Fibroblast of pulmonary artery (primary cell): ENCODE measurements around the gene TMEM225.

Source experiments
- DNase-seq: peaks from one replicate; pipeline ENCODE4 v3.0.0-alpha.2; 2010; ENCODE audit warnings: low read depth
- H3K4me3 ChIP-seq: replicated peaks from 2 replicates; pipeline ENCODE4 v1.5.1; 2011; ENCODE audit warnings: low read depth, mild to moderate bottlenecking, control low read depth, low read length, moderate library complexity
- TF ChIP-seq, protein P1 (sequence below): IDR thresholded peaks from 2 replicates; pipeline ENCODE4 v1.5.1; 2011; ENCODE audit warnings: mild to moderate bottlenecking, control low read depth, low read length, inconsistent platforms; ENCODE audit errors: missing control alignments

The TMEM225 gene, protein sequence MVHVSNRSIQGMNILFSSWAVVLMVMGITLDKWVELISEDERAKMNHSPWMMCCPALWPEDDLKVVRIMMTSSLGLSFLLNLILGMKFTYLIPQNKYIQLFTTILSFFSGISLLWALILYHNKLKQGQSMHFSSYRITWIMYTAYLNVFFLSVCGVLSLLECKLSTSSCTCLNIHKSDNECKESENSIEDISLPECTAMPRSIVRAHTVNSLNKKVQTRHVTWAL

DNA sequence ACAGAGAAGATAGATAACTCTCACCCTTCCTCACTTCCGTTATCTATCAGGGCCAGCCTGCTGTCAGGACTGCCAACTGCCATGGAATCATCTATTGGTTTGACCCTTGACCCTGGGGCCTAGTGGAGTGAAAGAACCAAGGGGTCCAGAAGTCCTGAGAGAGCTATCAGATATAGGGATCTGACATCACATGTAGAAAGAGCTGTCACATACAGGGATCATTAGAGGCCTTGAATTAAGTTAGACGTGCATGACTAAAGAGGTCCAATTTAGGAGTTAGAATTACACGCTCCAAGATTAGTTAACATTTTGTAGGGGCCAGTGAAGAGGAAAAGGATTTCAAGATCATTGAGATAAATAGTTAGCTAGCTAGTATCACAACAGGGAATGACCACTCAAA lies at the start of gene TMEM225:
Gene TMEM225, minus strand, starts transcription at position 101 of the 400 bp plus-strand sequence. CDS start 245 bp downstream, outside the sequence.
- no peak for DNase-seq
- TF ChIP-seq, protein P1, sequence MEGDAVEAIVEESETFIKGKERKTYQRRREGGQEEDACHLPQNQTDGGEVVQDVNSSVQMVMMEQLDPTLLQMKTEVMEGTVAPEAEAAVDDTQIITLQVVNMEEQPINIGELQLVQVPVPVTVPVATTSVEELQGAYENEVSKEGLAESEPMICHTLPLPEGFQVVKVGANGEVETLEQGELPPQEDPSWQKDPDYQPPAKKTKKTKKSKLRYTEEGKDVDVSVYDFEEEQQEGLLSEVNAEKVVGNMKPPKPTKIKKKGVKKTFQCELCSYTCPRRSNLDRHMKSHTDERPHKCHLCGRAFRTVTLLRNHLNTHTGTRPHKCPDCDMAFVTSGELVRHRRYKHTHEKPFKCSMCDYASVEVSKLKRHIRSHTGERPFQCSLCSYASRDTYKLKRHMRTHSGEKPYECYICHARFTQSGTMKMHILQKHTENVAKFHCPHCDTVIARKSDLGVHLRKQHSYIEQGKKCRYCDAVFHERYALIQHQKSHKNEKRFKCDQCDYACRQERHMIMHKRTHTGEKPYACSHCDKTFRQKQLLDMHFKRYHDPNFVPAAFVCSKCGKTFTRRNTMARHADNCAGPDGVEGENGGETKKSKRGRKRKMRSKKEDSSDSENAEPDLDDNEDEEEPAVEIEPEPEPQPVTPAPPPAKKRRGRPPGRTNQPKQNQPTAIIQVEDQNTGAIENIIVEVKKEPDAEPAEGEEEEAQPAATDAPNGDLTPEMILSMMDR = no peak
- no peak within 1 kb of the TSS for H3K4me3 ChIP-seq

GRCh38 chr11:123924027-123924426 lies 38.6 kb upstream of the TMEM225 start:
- no peak overlapping the region for H3K4me3 ChIP-seq
- TF ChIP-seq, protein P1 = no peak
- no peak for DNase-seq

- no peak for DNase-seq
- no peak overlapping the region for H3K4me3 ChIP-seq
- TF ChIP-seq, protein P1 = no peak
Observed at GRCh38 chr11:123920943-123921342, 35.5 kb upstream of the TMEM225 start.

GRCh38 chr11:123905826-123906225 lies 20.4 kb upstream of the TMEM225 start:
- TF ChIP-seq, protein P1 = no peak
- H3K4me3 ChIP-seq = no peak overlapping the region
- no peak for DNase-seq

DNA sequence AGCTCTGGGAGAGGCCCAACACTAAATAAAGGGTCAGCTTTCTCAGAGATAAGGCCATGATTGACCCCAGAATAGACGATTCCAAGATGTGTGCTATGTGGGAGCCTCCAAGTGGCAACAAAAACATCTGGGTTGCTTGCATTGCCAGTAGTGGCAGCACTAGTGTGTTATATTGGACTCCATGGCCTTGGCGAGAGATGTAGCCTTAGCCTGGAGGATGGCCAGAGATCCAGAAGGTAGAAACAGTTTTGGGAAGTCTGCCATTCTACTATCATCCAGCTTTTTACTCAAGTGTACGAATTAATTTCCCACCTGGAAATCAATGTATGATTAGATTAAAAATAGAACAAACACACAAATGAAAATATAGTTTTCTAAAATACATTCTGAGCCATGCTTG lies 19.5 kb upstream of the TMEM225 start:
- DNase-seq = no peak
- TF ChIP-seq, protein P1 = no peak
- no peak overlapping the region for H3K4me3 ChIP-seq

GRCh38 chr11:123903932-123904331 lies 18.5 kb upstream of the TMEM225 start:
- DNase-seq = no peak
- H3K4me3 ChIP-seq = no peak overlapping the region
- TF ChIP-seq, protein P1 = no peak

- no peak within 1 kb of the TSS for H3K4me3 ChIP-seq
- TF ChIP-seq, protein P1 = no peak
- DNase-seq = no peak
Observed at GRCh38 chr11:123901867-123902266, 16.4 kb upstream of the TMEM225 start, which contains the start of gene OR8D4. Gene OR8D4 (plus strand): TSS chr11:123902167. CDS start chr11:123906432, 4,265 bp downstream.
